Heart left ventricle (tissue), 16 donors: ENCODE results near the gene PLEKHM3. TPM values are rescaled to one million over a fixed set of nuclear protein-coding genes. Genes with fewer than 3 reads are reported as not detected.

Experiments used
- ATAC-seq, 4 donors: fragments of 200-7000 bp; cut with Tn5 transposase; one replicate each; pipeline ENCODE4 v1.9.1; 2020 to 2022; ENCODE audit warnings: moderate library complexity in 4 of 4, mild to moderate bottlenecking in 3 of 4, moderate number of reproducible peaks in 1 of 4
- DNase-seq, 5 donors: peaks; one replicate each; pipeline ENCODE4 v3.0.0-alpha.2; 2020
- H3K27ac ChIP-seq, 12 donors: fragments of 200-600 bp; sonication (generic) in 4 of 12; one replicate each; pipeline versions ENCODE4 v1.5.0 to v1.8.0; 2016 to 2022; ENCODE audit warnings: mild to moderate bottlenecking in 2 of 12
- H3K27me3 ChIP-seq, 9 donors: fragments of 200-600 bp; sonication (generic) in 2 of 9; one replicate each; pipeline versions ENCODE4 v1.5.1 to v1.8.0; 2016 to 2022; ENCODE audit warnings: mild to moderate bottlenecking in 3 of 9
- H3K36me3 ChIP-seq, 9 donors: fragments of 200-600 bp; sonication (generic) in 2 of 9; one replicate each; pipeline versions ENCODE4 v1.5.0 to v1.8.0; 2018 to 2022; ENCODE audit warnings: mild to moderate bottlenecking in 2 of 9
- H3K4me1 ChIP-seq, 12 donors: fragments of 200-600 bp; sonication (generic) in 4 of 12; one replicate each; pipeline versions ENCODE4 v1.5.0 to v1.8.0; 2016 to 2022; ENCODE audit warnings: mild to moderate bottlenecking in 3 of 12
- H3K4me3 ChIP-seq, 12 donors: fragments of 200-600 bp; sonication (generic) in 4 of 12; one replicate each; pipeline versions ENCODE4 v1.5.0 to v1.8.0; 2017 to 2022; ENCODE audit warnings: mild to moderate bottlenecking in 9 of 12, moderate library complexity in 4 of 12
- H3K9me3 ChIP-seq, 12 donors: fragments of 200-600 bp; sonication (generic) in 4 of 12; one replicate each; pipeline versions ENCODE4 v1.5.0 to v1.8.0; 2016 to 2022; ENCODE audit warnings: mild to moderate bottlenecking in 1 of 12
- CTCF ChIP-seq, 12 donors: fragments of 200-600 bp; sonication (generic) in 4 of 12; IDR thresholded peaks; one replicate each; pipeline versions ENCODE4 v1.5.0 to v1.8.0; 2018 to 2022; ENCODE audit warnings: antibody characterized with exemption in 12 of 12, mild to moderate bottlenecking in 5 of 12
- POLR2A ChIP-seq, 2 donors: fragments of 450-650 bp; IDR thresholded peaks; one replicate each; pipeline ENCODE4 v1.6.1; 2017; ENCODE audit warnings: antibody characterized with exemption in 2 of 2, mild to moderate bottlenecking in 2 of 2, moderate library complexity in 2 of 2
- WGBS, 4 donors: extraction: QIAGEN DNeasy Blood & Tissue Kit in 2 of 4; methylation state at CpG; one replicate each; pipeline versions ENCODE4 v1.1.5 to v1.1.7; 2013 to 2018; 5-methylcytosine and 5-hydroxymethylcytosine counted together
- intact Hi-C, 10 donors: fragments of 100-400 bp; cut with DNase I; formaldehyde crosslinking; loops; one replicate each; pipeline versions ENCODE4 v1.11.1 to v1.14.2; 2022
- polyA plus RNA-seq, 2 donors: library from polyadenylated mRNA; stranded (reverse); fragments of 200-250 nt; gene quantifications; one replicate each; pipeline ENCODE4 v1.2.3, GENCODE V29; 2013
- total RNA-seq, 9 donors: library from RNA; depleted of rRNA in 2 of 9; stranded (reverse); fragments of >200 nt in 2 of 9; fragmentation: NEBNext Ultra II Directional in 3 of 9; extraction: Animal tissue kit (Norgen Biotek cat#: 25700) in 3 of 9; gene quantifications; one replicate each; pipeline versions ENCODE4 v1.1.0 to v1.2.4, GENCODE V29; 2016 to 2023
- donor health status: ischemic (EF 13 %, LVEDD 7.1; RV severe dilation, severe dysfunction).
- donor health status: healthy with polysubstance abuse.
- donor health status: DM: no; HTN: yes; CAD: no.
- donor health status: DM: no; HTN: no; CAD: no.
- donor health status: ischemic (EF 25% LVEDD 6.9; RV normal size, moderate dysfunction).
- donor health status: ischemic (EF 25% LVEDD 5.7; RV mildly dilated, moderate dysfunction).
- donor health status: healthy.
- donor health status: DM: yes; HTN: yes; CAD: no.
- donor health status: ischemic (EF 35%, LVEDD 5.7; RV mildly dilated, moderate dysfunction).
- donor health status: nonischemic (EF 11% LVEDD 7.7; RV severe dilation, severe dysfunction).
- donor health status: DM: yes; HTN: yes; CAD: no.
- donor health status: PGD.
- donor health status: ischemic (EF 29% LVEDD 5.4; RV normal size, mild dysfunction).
- donor health status: nonischemic (EF 23%, LVEDD 6.1; RV moderate dilation, normal function).

PLEKHM3 gene
- total and polyA plus RNA-seq, 11 donors = 5.2 to 28.3 (median 17.0) TPM

- Histone ChIP-seq H3K36me3 (no peaks in the 10 kb centered on the region), H3K27ac (peak overlapping the region in 1 of 12 donors; percentile 62), H3K27me3 (no peaks in the 10 kb centered on the region), H3K9me3 (no peaks in the 10 kb centered on the region), H3K4me3 (no peak overlapping the region), H3K4me1 (peaks cover 0 to 31% (median 3%) of the 10 kb centered on the region in 12 donors)
- ATAC-seq (no peak), DNase-seq (no peak)
- intact Hi-C loops = no loop called here
- WGBS, 4 donors = 63 to 68% (median 66%) methylated on average over 6 of the region's 6 CpGs
- TF ChIP-seq POLR2A (IDR thresholded peaks at IDR 0.05) (no peak), CTCF (IDR thresholded peaks at IDR 0.05) (no peak)
Observed at GRCh38 chr2:207791579-207792243, 233.6 kb downstream of the PLEKHM3 start.

GRCh38 chr2:207790898-207791297 lies 234.4 kb downstream of the PLEKHM3 start:
- peak in 3 of 5 donors; percentile 29 to 58 (median 39) for DNase-seq

GRCh38 chr2:207787800-207788199 lies 237.5 kb downstream of the PLEKHM3 start:
- DNase-seq (no peak), ATAC-seq (no peak)
- Histone ChIP-seq H3K4me1 (peaks cover 0 to 26% (median 0%) of the 10 kb centered on the region in 12 donors), H3K36me3 (no peaks in the 10 kb centered on the region), H3K9me3 (no peaks in the 10 kb centered on the region), H3K27me3 (no peaks in the 10 kb centered on the region), H3K4me3 (no peak overlapping the region), H3K27ac (no peak overlapping the region)
- no peak for TF ChIP-seq CTCF (IDR thresholded peaks at IDR 0.05)
- TF ChIP-seq POLR2A (IDR thresholded peaks at IDR 0.05) = no peak
- intact Hi-C loops = no loop called here
- WGBS, 4 donors = 69 to 75% (median 73%) methylated on average over 4 of the region's 4 CpGs

More at GRCh38 chr2:207790898-207791297, 234.4 kb downstream of the PLEKHM3 start:
- intact Hi-C loops = no loop called here
- TF ChIP-seq CTCF (IDR thresholded peaks at IDR 0.05) (no peak), POLR2A (IDR thresholded peaks at IDR 0.05) (no peak)
- Histone ChIP-seq H3K27ac (peak overlapping the region in 1 of 12 donors; percentile 62), H3K4me1 (peaks cover 0 to 31% (median 0%) of the 10 kb centered on the region in 12 donors), H3K4me3 (no peak overlapping the region), H3K9me3 (no peaks in the 10 kb centered on the region), H3K36me3 (no peaks in the 10 kb centered on the region), H3K27me3 (no peaks in the 10 kb centered on the region)
- 38 to 67% (median 53%) methylated on average over 1 of the region's 1 CpG for WGBS, 4 donors
- peak in 2 of 4 donors; percentile 61 to 65 for ATAC-seq

GRCh38 chr2:207787017-207787416 lies 238.3 kb downstream of the PLEKHM3 start:
- Histone ChIP-seq H3K4me3 (peak overlapping the region in 1 of 12 donors; percentile 27), H3K4me1 (peaks cover 0 to 21% (median 0%) of the 10 kb centered on the region in 12 donors), H3K36me3 (no peaks in the 10 kb centered on the region), H3K27ac (peak overlapping the region in 1 of 12 donors; percentile 70), H3K9me3 (no peaks in the 10 kb centered on the region), H3K27me3 (no peaks in the 10 kb centered on the region)
- ATAC-seq = peak in 1 of 4 donors; percentile 18
- WGBS, 4 donors = 83 to 91% (median 86%) methylated on average over 3 of the region's 3 CpGs
- intact Hi-C loops = no loop called here
- no peak for TF ChIP-seq CTCF (IDR thresholded peaks at IDR 0.05)
- TF ChIP-seq POLR2A (IDR thresholded peaks at IDR 0.05) = no peak
- no peak for DNase-seq
